Smooth muscle cell (in vitro differentiated cells): ENCODE results near the gene ADAMTS9. TPM values are rescaled to one million over a fixed set of nuclear protein-coding genes. Genes with fewer than 3 reads are reported as not detected.

Source experiments
- DNase-seq: peaks from one replicate; lab custom pipeline; 2025; ENCODE audit not compliant: unreplicated experiment; lab: John Stamatoyannopoulos, UW
- H2AFZ ChIP-seq: fragments of 200-600 bp; sonication (generic); 2 replicates; pipeline ENCODE4 v1.6.0; 2016; ENCODE audit warnings: antibody characterized with exemption, low read depth, mild to moderate bottlenecking
- H3F3A ChIP-seq: fragments of 200-600 bp; sonication (generic); 2 replicates; pipeline ENCODE4 v1.6.0; 2017; ENCODE audit warnings: antibody characterized with exemption, low read depth
- H3K27ac ChIP-seq: fragments of 200-600 bp; sonication (generic); 2 replicates; pipeline ENCODE4 v1.5.1; 2016; ENCODE audit warnings: low read depth, mild to moderate bottlenecking
- H3K27me3 ChIP-seq: fragments of 200-600 bp; sonication (generic); 2 replicates; pipeline ENCODE4 v1.6.1; 2016; ENCODE audit warnings: low read depth, mild to moderate bottlenecking
- H3K36me3 ChIP-seq: fragments of 200-600 bp; sonication (generic); 2 replicates; pipeline ENCODE4 v1.5.1; 2016; ENCODE audit warnings: low read depth
- H3K4me1 ChIP-seq: fragments of 200-600 bp; sonication (generic); 2 replicates; pipeline ENCODE4 v1.5.1; 2016; ENCODE audit warnings: low read depth
- H3K4me2 ChIP-seq: fragments of 200-600 bp; sonication (generic); 2 replicates; pipeline ENCODE4 v1.6.0; 2016; ENCODE audit warnings: mild to moderate bottlenecking
- H3K4me3 ChIP-seq: fragments of 200-600 bp; sonication (generic); 2 replicates; pipeline ENCODE4 v1.5.1; 2016; ENCODE audit warnings: mild to moderate bottlenecking
- H3K79me2 ChIP-seq: fragments of 200-600 bp; sonication (generic); 2 replicates; pipeline ENCODE4 v1.6.0; 2016; ENCODE audit warnings: low read depth, mild to moderate bottlenecking
- H3K9ac ChIP-seq: fragments of 200-600 bp; sonication (generic); 2 replicates; pipeline ENCODE4 v1.6.0; 2016; ENCODE audit warnings: low read depth
- H3K9me3 ChIP-seq: fragments of 200-600 bp; sonication (generic); replicated peaks from 2 replicates; pipeline ENCODE4 v1.5.1; 2016; ENCODE audit warnings: low read depth
- H4K20me1 ChIP-seq: fragments of 200-600 bp; sonication (generic); 2 replicates; pipeline ENCODE4 v1.6.0; 2016; ENCODE audit warnings: low read depth
- CTCF ChIP-seq: fragments of 200-600 bp; sonication (generic); IDR thresholded peaks from 2 replicates; pipeline ENCODE4 v1.5.1; 2017; ENCODE audit warnings: borderline replicate concordance, mild to moderate bottlenecking, antibody characterized with exemption; ENCODE audit not compliant: insufficient read depth, poor library complexity, severe bottlenecking
- WGBS: methylation state at CpG from one replicate; pipeline ENCODE4 v1.1.7; 2016; ENCODE audit warnings: low lambda C conversion rate; 5-methylcytosine and 5-hydroxymethylcytosine counted together
- polyA plus RNA-seq: library from polyadenylated mRNA; unstranded; fragments of >200 nt; fragmentation: Nextera tagmentation; extraction: Ambion mirVana; gene quantifications from 2 replicates; pipeline ENCODE4 v1.2.1, GENCODE V29; 2016
- total RNA-seq: library from RNA; depleted of rRNA; stranded (reverse); fragments of >200 nt; gene quantifications from 2 replicates; pipeline ENCODE4 v1.2.3, GENCODE V29; 2014

Gene ADAMTS9
- total and polyA plus RNA-seq, 2 experiments from 2014 or later, result 18.7 to 66.6 TPM

- no peak for TF ChIP-seq CTCF
- no peak overlapping the region for H3K27ac ChIP-seq
- H3K4me1 ChIP-seq, result no peaks in the 10 kb centered on the region
- no peak overlapping the region for H3K9ac ChIP-seq
- no peaks in the 10 kb centered on the region for H3F3A ChIP-seq
- 90% methylated on average over 3 of the region's 3 CpGs for WGBS
- H4K20me1 ChIP-seq, result no peaks in the 10 kb centered on the region
- peaks cover 27% of the 10 kb centered on the region for H3K36me3 ChIP-seq
- no peak overlapping the region for H3K4me3 ChIP-seq
- no peaks in the 10 kb centered on the region for H3K79me2 ChIP-seq
- H3K27me3 ChIP-seq, result no peaks in the 10 kb centered on the region
- no peak for DNase-seq
- no peak overlapping the region for H2AFZ ChIP-seq
- H3K4me2 ChIP-seq, result no peak overlapping the region
- no peaks in the 10 kb centered on the region for H3K9me3 ChIP-seq
Measured at GRCh38 chr3:64520334-64520733, 167.5 kb downstream of the ADAMTS9 start.

- Histone ChIP-seq H4K20me1 (no peaks in the 10 kb centered on the region), H3K9ac (no peak overlapping the region), H3K79me2 (no peaks in the 10 kb centered on the region), H2AFZ (no peak overlapping the region), H3K4me3 (no peak overlapping the region), H3K27ac (no peak overlapping the region), H3K9me3 (no peaks in the 10 kb centered on the region), H3F3A (no peaks in the 10 kb centered on the region), H3K4me2 (no peak overlapping the region), H3K4me1 (no peaks in the 10 kb centered on the region), H3K27me3 (no peaks in the 10 kb centered on the region), H3K36me3 (peaks cover 19% of the 10 kb centered on the region)
- DNase-seq, result no peak
- 52% methylated on average over 1 of the region's 1 CpG for WGBS
- no peak for TF ChIP-seq CTCF
Measured at GRCh38 chr3:64518950-64519349, 168.8 kb downstream of the ADAMTS9 start.

GRCh38 chr3:64518496-64518895 lies 169.3 kb downstream of the ADAMTS9 start:
- Histone ChIP-seq H3K9ac (no peak overlapping the region), H3K27me3 (no peaks in the 10 kb centered on the region), H4K20me1 (no peaks in the 10 kb centered on the region), H2AFZ (no peak overlapping the region), H3K27ac (no peak overlapping the region), H3F3A (no peaks in the 10 kb centered on the region), H3K4me2 (no peak overlapping the region), H3K36me3 (peaks cover 14% of the 10 kb centered on the region), H3K79me2 (no peaks in the 10 kb centered on the region), H3K4me3 (no peak overlapping the region), H3K4me1 (no peaks in the 10 kb centered on the region), H3K9me3 (no peaks in the 10 kb centered on the region)
- DNase-seq, result no peak
- whole genome bisulfite sequencing, result 87% methylated on average over 5 of the region's 6 CpGs
- no peak for TF ChIP-seq CTCF

GRCh38 chr3:64514889-64515288 lies 172.9 kb downstream of the ADAMTS9 start:
- no peak overlapping the region for H2AFZ ChIP-seq
- H3K9me3 ChIP-seq, result no peaks in the 10 kb centered on the region
- H3K4me2 ChIP-seq, result no peak overlapping the region
- DNase-seq, result no peak
- H3K27me3 ChIP-seq, result no peaks in the 10 kb centered on the region
- H3K9ac ChIP-seq, result no peak overlapping the region
- TF ChIP-seq CTCF, result no peak
- no peaks in the 10 kb centered on the region for H3F3A ChIP-seq
- WGBS, result 93% methylated on average over 3 of the region's 3 CpGs
- H4K20me1 ChIP-seq, result no peaks in the 10 kb centered on the region
- no peaks in the 10 kb centered on the region for H3K36me3 ChIP-seq
- H3K4me3 ChIP-seq, result no peak overlapping the region
- no peaks in the 10 kb centered on the region for H3K4me1 ChIP-seq
- no peaks in the 10 kb centered on the region for H3K79me2 ChIP-seq
- H3K27ac ChIP-seq, result no peak overlapping the region
